HL-60 (cell line): ENCODE data around the gene KANSL1.

Experiments used
- TF ChIP-seq, protein P1 (sequence below): IDR thresholded peaks from one replicate; pipeline ENCODE4 v1.5.1; 2011; ENCODE audit warnings: low read length, control low read depth, inconsistent platforms; ENCODE audit not compliant: insufficient read depth
- TF ChIP-seq, protein P2 (sequence below): IDR thresholded peaks from 2 replicates; pipeline ENCODE4 v1.6.1; 2012; ENCODE audit warnings: low read depth; ENCODE audit not compliant: insufficient replicate concordance

GRCh38 chr17:46167826-46168569 lies 25.2 kb downstream of the KANSL1 start:
- TF ChIP-seq, protein P1, sequence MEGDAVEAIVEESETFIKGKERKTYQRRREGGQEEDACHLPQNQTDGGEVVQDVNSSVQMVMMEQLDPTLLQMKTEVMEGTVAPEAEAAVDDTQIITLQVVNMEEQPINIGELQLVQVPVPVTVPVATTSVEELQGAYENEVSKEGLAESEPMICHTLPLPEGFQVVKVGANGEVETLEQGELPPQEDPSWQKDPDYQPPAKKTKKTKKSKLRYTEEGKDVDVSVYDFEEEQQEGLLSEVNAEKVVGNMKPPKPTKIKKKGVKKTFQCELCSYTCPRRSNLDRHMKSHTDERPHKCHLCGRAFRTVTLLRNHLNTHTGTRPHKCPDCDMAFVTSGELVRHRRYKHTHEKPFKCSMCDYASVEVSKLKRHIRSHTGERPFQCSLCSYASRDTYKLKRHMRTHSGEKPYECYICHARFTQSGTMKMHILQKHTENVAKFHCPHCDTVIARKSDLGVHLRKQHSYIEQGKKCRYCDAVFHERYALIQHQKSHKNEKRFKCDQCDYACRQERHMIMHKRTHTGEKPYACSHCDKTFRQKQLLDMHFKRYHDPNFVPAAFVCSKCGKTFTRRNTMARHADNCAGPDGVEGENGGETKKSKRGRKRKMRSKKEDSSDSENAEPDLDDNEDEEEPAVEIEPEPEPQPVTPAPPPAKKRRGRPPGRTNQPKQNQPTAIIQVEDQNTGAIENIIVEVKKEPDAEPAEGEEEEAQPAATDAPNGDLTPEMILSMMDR, result no peak
- TF ChIP-seq, protein P2, sequence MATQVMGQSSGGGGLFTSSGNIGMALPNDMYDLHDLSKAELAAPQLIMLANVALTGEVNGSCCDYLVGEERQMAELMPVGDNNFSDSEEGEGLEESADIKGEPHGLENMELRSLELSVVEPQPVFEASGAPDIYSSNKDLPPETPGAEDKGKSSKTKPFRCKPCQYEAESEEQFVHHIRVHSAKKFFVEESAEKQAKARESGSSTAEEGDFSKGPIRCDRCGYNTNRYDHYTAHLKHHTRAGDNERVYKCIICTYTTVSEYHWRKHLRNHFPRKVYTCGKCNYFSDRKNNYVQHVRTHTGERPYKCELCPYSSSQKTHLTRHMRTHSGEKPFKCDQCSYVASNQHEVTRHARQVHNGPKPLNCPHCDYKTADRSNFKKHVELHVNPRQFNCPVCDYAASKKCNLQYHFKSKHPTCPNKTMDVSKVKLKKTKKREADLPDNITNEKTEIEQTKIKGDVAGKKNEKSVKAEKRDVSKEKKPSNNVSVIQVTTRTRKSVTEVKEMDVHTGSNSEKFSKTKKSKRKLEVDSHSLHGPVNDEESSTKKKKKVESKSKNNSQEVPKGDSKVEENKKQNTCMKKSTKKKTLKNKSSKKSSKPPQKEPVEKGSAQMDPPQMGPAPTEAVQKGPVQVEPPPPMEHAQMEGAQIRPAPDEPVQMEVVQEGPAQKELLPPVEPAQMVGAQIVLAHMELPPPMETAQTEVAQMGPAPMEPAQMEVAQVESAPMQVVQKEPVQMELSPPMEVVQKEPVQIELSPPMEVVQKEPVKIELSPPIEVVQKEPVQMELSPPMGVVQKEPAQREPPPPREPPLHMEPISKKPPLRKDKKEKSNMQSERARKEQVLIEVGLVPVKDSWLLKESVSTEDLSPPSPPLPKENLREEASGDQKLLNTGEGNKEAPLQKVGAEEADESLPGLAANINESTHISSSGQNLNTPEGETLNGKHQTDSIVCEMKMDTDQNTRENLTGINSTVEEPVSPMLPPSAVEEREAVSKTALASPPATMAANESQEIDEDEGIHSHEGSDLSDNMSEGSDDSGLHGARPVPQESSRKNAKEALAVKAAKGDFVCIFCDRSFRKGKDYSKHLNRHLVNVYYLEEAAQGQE, result no peak
